ENCODE data around the gene POMT1.

The POMT1 gene

GRCh38 chr9:131555841-131556673 lies 53.3 kb downstream of the POMT1 start:
- FAIRE-seq = no peak

- no peak for FAIRE-seq
Observed at GRCh38 chr9:131557855-131558548, 55.3 kb downstream of the POMT1 start.

- no peak for FAIRE-seq
Observed at GRCh38 chr9:131559421-131560000, 56.8 kb downstream of the POMT1 start.

GRCh38 chr9:131562032-131562959 lies 59.6 kb downstream of the POMT1 start:
- FAIRE-seq = no peak

GRCh38 chr9:131565369-131565768 lies 62.7 kb downstream of the POMT1 start:
- no peak for FAIRE-seq

GRCh38 chr9:131566158-131566557 lies 63.4 kb downstream of the POMT1 start:
- no peak for FAIRE-seq

- FAIRE-seq = no peak
Observed at GRCh38 chr9:131567910-131568309, 65.2 kb downstream of the POMT1 start.

Data from TTC549 (cell line).